ENCODE results near the gene ADAMTS12. TPM values are rescaled to one million over a fixed set of nuclear protein-coding genes. Genes with fewer than 3 reads are reported as not detected.

The ADAMTS12 gene
- total and polyA plus RNA-seq, 10 of the 15 experiments (the other 5 are each of a cell fraction or from before 2014, with no cell fraction given), result 0.11 to 35.8 (median 20.7) TPM

GRCh38 chr5:33941090-33941489 is 49.3 kb upstream of the ADAMTS12 start:
- in situ Hi-C loops (cut with MboI), result no loop called here

More at GRCh38 chr5:33941090-33941489, 49.3 kb upstream of the ADAMTS12 start:
- Histone ChIP-seq H3K4me2 (ENCODE audit: control insufficient read depth, insufficient read depth) (no peak overlapping the region), H2AFZ (ENCODE audit: control insufficient read depth, low read depth, low read length) (no peak overlapping the region), H3K9me3 (replicated peaks; ENCODE audit: control insufficient read depth, insufficient read depth, low read length) (no peaks in the 10 kb centered on the region; the same call in 2 of the 3 replicates), H3K4me3 (no peak overlapping the region), H4K20me1 (ENCODE audit: control insufficient read depth, insufficient read depth) (no peaks in the 10 kb centered on the region), H3K27ac (ENCODE audit: control insufficient read depth, insufficient read depth) (no peak overlapping the region), H3K79me2 (ENCODE audit: control insufficient read depth, insufficient read depth, low read length) (no peaks in the 10 kb centered on the region), H3K4me1 (ENCODE audit: control insufficient read depth, insufficient read depth, low read length) (no peaks in the 10 kb centered on the region), H3K27me3 (replicated peaks in 1 of 2; ENCODE audit: control insufficient read depth in 2 of 2, insufficient read depth in 2 of 2, low read length in 1 of 2) (no peaks in the 10 kb centered on the region; a peak in 1 of 4 replicates), H3K36me3 (ENCODE audit: control insufficient read depth in 2 of 2, insufficient read depth in 2 of 2, low read length in 1 of 2) (no peaks in the 10 kb centered on the region), H3K9ac (ENCODE audit: control insufficient read depth, insufficient read depth, low read length) (no peak overlapping the region)
- no peak for DNase-seq (ENCODE audit: low read depth, low spot score)
- 32% methylated on average over 5 of the region's 5 CpGs for WGBS (ENCODE audit: insufficient coverage, insufficient replicate concordance, low lambda C conversion rate, missing lambda C conversion rate)
- no TSS peak for BruUV-seq (replicated peaks)
- ATAC-seq, result peak; percentile 35; the same call in 1 of the 3 replicates
- CTCF ChIA-PET, result interaction anchor here (1.2 to 1.6 kb wide), 2 partner anchors 206 to 507 kb away, joined by 3 read pairs; no protein-coding TSS in a partner anchor
- SMC1A ChIA-PET (ENCODE audit: uncharacterized antibody, unreplicated experiment), result interaction anchor here (1.8 kb wide), 1 partner anchor 22 kb away, joined by 3 read pairs; no protein-coding TSS in a partner anchor
- POLR2A ChIA-PET, result no interaction called here
- RAD21 ChIA-PET (ENCODE audit: unreplicated experiment), result no interaction called here
- FAIRE-seq, result no peak
- intact Hi-C loops (cut with micrococcal nuclease; ENCODE audit: unreplicated experiment), result no loop called here
- peak; percentile 73; the same call in 1 of the 3 replicates for TF ChIP-seq POU2F2 (IDR thresholded peaks at IDR 0.05; ENCODE audit: borderline replicate concordance, low read depth, low read length)
- TF ChIP-seq CUX1 (IDR thresholded peaks at IDR 0.05; ENCODE audit: insufficient replicate concordance, low read depth, low read length), result no peak
- no peak for TF ChIP-seq USF2 (IDR thresholded peaks at IDR 0.05; ENCODE audit: borderline replicate concordance, low read depth, low read length)
- TF ChIP-seq CREB1 (IDR thresholded peaks at IDR 0.05; ENCODE audit: low read depth), result no peak
- no peak for TF ChIP-seq KLF5 (IDR thresholded peaks at IDR 0.05; ENCODE audit: partially characterized antibody)
